Activated CD8-positive, alpha-beta T cell treated with anti-CD3 and anti-CD28 coated beads, Interleukin-2, amount 10 ng/mL, durations not matched to agents 7 days and 5 days (primary cell): ENCODE measurements around the gene FHOD1. TPM values are rescaled to one million over a fixed set of nuclear protein-coding genes. Genes with fewer than 3 reads are reported as not detected.
A peak's percentile ranks its signal among the peaks of the same experiment; 100 is the strongest.

Source experiments
- ATAC-seq: fragments of 150-1000 bp; cut with Tn5 transposase; one replicate; pipeline ENCODE4 v1.10.0; 2021; ENCODE audit warnings: moderate library complexity
- CTCF ChIA-PET: fragments of 350-600 bp; sonication (Branson Sonifier 250); formaldehyde crosslinking; loops from one replicate; lab custom pipeline; 2021; ENCODE audit warnings: antibody characterized with exemption; lab: Charles Lee
- POLR2A ChIA-PET: fragments of 350-600 bp; sonication (Branson Sonifier 250); formaldehyde crosslinking; loops from one replicate; lab custom pipeline; 2021; ENCODE audit warnings: antibody characterized with exemption; lab: Charles Lee
- DNase-seq: peaks from one replicate; pipeline ENCODE4 v3.0.0-alpha.2; 2020
- H3K27ac Mint-ChIP-seq: one replicate; pipeline ENCODE4 v1.8.0; 2021; ENCODE audit warnings: mild to moderate bottlenecking, mixed read lengths
- H3K27me3 Mint-ChIP-seq: one replicate; pipeline ENCODE4 v1.8.0; 2021; ENCODE audit warnings: low read depth, mixed read lengths
- H3K36me3 Mint-ChIP-seq: one replicate; pipeline ENCODE4 v1.8.0; 2021; ENCODE audit warnings: low read depth, mixed read lengths
- H3K4me1 Mint-ChIP-seq: one replicate; pipeline ENCODE4 v1.8.0; 2021; ENCODE audit warnings: low read depth, mixed read lengths
- H3K4me3 Mint-ChIP-seq: one replicate; pipeline ENCODE4 v1.8.0; 2021; ENCODE audit warnings: mild to moderate bottlenecking, mixed read lengths
- H3K9me3 Mint-ChIP-seq: one replicate; pipeline ENCODE4 v1.8.0; 2022; ENCODE audit warnings: mixed read lengths; ENCODE audit not compliant: insufficient read depth
- total RNA-seq, 2 experiments: library from RNA; stranded (reverse); gene quantifications; one replicate each; pipeline ENCODE4 v1.2.3, GENCODE V29; 2021

The FHOD1 gene
- total RNA-seq, 2 experiments from 2014 or later: 93.4 to 101 TPM

DNA sequence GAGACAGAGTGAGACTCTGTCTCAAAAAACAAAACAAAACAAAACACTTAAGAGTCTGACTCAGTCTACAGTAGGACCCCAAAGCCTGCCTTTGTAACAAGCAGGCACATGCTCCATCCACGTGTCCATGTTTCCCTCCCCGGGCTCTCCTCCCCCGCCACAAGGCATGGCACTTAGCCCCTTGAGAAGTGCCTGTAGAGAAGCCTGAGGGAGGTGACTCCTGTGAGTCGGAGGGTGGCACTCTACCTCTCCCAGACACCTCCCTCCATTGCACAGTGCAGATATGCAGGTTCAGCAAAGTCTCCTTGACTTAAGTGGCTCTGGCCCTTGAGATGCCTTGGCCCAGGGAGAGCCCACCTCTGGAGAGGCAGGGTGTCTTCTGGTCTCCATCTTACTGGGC lies 6.8 kb downstream of the FHOD1 start:
- no peak overlapping the region for H3K27ac Mint-ChIP-seq
- peaks cover 49% of the 10 kb centered on the region for H3K36me3 Mint-ChIP-seq
- no peaks in the 10 kb centered on the region for H3K27me3 Mint-ChIP-seq
- H3K9me3 Mint-ChIP-seq: no peaks in the 10 kb centered on the region
- ChIA-PET POLR2A (interaction anchor here (0.8 to 1.8 kb wide), 3 partner anchors 9 to 240 kb away, joined by 3 to 7 read pairs (median 5); partner anchors contain the start of gene TMEM208), CTCF (no interaction called here)
- no peak for DNase-seq
- H3K4me3 Mint-ChIP-seq: no peak overlapping the region
- no peak for ATAC-seq
- H3K4me1 Mint-ChIP-seq: peaks cover 51% of the 10 kb centered on the region

DNA sequence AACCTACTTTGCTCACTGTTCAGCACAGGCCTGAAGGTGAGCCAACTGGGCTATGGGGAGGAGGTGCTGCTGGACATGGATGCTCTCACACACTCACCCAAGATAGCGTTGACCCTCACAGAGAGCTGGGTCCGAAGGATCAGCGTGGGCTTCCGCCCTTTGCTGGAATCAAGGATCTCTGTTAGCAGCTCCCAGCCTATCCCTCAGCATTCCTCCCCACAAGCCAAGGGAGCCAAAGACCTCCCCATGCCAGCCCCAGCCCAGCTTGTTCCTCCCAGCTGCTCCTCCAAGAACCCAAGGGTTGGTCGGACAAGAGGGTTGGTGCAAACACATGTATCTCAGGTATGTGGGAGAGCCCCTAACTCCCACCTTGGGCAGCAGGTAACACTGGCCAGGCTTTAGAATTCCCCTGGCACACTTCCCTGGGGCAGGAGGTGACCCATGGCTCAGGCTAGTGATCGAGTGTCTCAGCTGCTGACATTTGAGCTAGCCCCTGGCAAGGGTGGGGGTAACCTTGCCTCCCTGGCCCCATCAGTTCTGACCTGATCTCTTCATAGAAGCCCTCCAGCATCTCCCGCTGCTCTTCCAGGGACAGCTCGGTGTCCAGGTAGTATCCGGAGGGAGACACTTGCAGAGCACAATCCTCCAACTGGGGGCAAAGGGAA lies 8.3 kb downstream of the FHOD1 start:
- DNase-seq: no peak
- peak overlapping the region; percentile 62 for H3K27ac Mint-ChIP-seq
- POLR2A ChIA-PET: interaction anchor here (0.7 to 4.1 kb wide), 3 partner anchors 8 to 29 kb away, joined by 3 to 27 read pairs (median 5); partner anchors contain the start of gene TMEM208
- ATAC-seq: no peak
- CTCF ChIA-PET: interaction anchor here (0.5 to 1.5 kb wide), 3 partner anchors 9 to 282 kb away, joined by 3 to 4 read pairs (median 4); partner anchors contain the start of gene FHOD1
- peaks cover 47% of the 10 kb centered on the region for H3K36me3 Mint-ChIP-seq
- no peaks in the 10 kb centered on the region for H3K9me3 Mint-ChIP-seq
- peaks cover 36% of the 10 kb centered on the region for H3K4me1 Mint-ChIP-seq
- H3K4me3 Mint-ChIP-seq: no peak overlapping the region
- H3K27me3 Mint-ChIP-seq: no peaks in the 10 kb centered on the region

DNA sequence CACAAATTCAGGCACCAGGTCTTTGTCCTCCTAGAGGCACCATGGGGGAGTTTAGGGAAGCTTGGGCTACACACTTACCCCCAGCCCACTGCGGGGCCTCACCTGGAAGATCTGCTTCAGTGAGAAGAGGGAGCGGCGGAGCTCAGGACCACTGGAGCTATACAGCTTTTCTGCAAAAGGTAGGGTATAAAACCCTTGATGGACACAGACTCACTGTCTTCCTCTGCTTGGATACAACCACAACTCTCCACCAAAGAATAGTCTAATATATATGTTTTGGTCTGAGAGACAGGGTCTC lies 9.1 kb downstream of the FHOD1 start:
- Mint-ChIP-seq H3K4me3 (no peak overlapping the region), H3K9me3 (no peaks in the 10 kb centered on the region), H3K36me3 (peaks cover 48% of the 10 kb centered on the region), H3K27me3 (no peaks in the 10 kb centered on the region), H3K4me1 (peaks cover 29% of the 10 kb centered on the region), H3K27ac (peak overlapping the region; percentile 62)
- ChIA-PET POLR2A (interaction anchor here (1.2 to 4.1 kb wide), 2 partner anchors 8 to 11 kb away, joined by 3 to 27 read pairs; partner anchors contain the start of gene TMEM208), CTCF (no interaction called here)
- DNase-seq (no peak), ATAC-seq (no peak)

DNA sequence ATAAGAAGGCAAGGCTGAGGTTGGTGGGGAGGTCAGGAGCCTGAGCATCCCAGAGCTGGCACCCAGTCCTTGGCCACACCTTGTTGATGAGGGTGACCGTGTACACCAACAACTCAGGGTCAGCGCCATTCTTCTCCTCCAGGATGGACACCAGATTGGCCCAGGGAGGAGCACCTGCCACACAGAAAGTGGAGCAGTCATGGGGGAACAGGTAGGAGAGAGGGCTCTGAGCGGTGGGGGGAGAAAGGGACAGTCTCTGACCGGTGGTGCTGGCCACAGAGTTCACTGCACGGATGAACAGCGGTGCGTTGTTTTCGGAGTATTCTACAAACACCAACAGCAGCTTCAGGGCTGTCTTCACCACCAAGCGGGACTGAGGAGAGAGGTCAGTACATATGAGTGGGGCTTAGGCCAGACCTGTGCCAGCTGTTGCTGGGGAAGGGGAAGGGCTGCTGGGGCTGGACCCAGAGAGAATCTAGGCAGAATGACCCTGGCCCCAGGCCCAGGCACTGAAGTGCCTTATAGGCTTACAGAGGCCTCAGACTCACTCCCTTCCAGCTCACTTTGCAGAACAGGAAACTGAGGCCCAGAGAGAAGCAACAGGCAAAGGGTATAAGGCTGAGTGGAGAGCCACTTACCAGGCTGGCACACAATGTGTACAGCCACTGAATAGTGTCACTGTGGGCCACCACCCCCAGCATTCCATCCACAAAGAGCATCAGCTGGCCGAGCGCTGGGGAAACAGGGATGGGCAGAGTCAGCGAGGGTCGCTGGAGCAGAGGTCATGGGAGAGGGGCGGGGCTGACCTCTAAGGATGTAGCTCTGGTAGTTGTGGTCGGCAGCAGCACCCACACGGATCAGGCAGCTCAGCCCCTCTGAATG lies 9.6 kb downstream of the FHOD1 start:
- no peak overlapping the region for H3K4me3 Mint-ChIP-seq
- H3K9me3 Mint-ChIP-seq: no peaks in the 10 kb centered on the region
- peak overlapping the region; percentile 3 for H3K27ac Mint-ChIP-seq
- no peaks in the 10 kb centered on the region for H3K27me3 Mint-ChIP-seq
- DNase-seq (no peak), ATAC-seq (no peak)
- CTCF ChIA-PET: interaction anchor here (2.5 kb wide), 1 partner anchor 11 kb away, joined by 6 read pairs; the partner anchor contains the start of gene TMEM208
- POLR2A ChIA-PET: interaction anchor here (1.2 to 4.1 kb wide), 2 partner anchors 9 to 10 kb away, joined by 3 to 27 read pairs; partner anchors contain the start of gene TMEM208
- H3K36me3 Mint-ChIP-seq: peaks cover 51% of the 10 kb centered on the region
- H3K4me1 Mint-ChIP-seq: peaks cover 26% of the 10 kb centered on the region

DNA sequence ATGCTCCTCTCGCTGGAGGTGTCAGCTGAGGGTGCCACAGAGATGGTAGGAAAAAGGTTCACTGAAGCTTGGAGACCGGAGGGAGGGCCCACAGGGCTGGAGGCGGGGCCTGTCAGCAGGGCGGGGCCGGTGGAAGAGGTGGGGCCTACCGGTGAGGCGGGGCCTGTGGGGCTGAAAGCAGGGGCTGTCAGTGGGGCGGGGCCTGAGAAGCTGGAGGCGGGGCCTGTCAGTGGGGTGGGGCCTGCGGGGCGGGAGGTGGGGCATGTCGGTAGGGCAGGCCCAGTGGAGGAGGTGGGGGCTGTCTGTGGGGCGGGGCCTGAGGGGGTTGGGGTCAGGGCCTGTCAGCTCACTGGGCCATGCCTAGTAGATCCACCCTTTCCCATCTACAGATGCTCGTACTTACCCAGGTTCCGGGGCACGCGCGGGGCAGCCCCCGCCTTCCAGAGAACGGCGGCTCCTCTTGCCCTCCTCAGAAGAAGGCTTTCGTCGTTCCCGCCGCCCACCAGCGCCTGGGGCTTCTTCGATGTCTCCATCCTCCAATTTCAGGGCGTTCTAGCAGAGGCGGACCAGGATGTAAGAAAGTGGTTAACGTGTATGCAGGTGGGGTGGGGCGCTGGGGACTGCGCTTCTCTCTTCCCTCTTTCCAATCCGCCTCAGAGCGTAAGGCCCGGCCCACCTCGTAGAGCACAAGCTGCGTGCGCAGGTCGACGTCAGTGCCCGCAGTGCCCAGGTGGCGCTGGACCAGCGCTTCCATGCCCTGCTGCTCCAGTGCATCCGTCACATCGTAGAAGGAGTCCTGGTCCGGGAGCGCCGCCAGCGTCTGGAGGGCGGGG lies 10.5 kb downstream of the FHOD1 start:
- CTCF ChIA-PET: interaction anchor here (1.6 to 2.5 kb wide), 2 partner anchors 8 to 10 kb away, joined by 5 to 6 read pairs; partner anchors contain the start of gene TMEM208
- Mint-ChIP-seq H3K36me3 (peaks cover 54% of the 10 kb centered on the region), H3K4me1 (peaks cover 19% of the 10 kb centered on the region), H3K9me3 (no peaks in the 10 kb centered on the region), H3K4me3 (peak overlapping the region; percentile 2), H3K27ac (peak overlapping the region; percentile 79), H3K27me3 (no peaks in the 10 kb centered on the region)
- peak; percentile 85 for ATAC-seq
- POLR2A ChIA-PET: interaction anchor here (0.7 to 4.1 kb wide), 3 partner anchors 9 to 28 kb away, joined by 3 to 27 read pairs (median 3); partner anchors contain the start of gene TMEM208
- DNase-seq: peak; percentile 80

DNA sequence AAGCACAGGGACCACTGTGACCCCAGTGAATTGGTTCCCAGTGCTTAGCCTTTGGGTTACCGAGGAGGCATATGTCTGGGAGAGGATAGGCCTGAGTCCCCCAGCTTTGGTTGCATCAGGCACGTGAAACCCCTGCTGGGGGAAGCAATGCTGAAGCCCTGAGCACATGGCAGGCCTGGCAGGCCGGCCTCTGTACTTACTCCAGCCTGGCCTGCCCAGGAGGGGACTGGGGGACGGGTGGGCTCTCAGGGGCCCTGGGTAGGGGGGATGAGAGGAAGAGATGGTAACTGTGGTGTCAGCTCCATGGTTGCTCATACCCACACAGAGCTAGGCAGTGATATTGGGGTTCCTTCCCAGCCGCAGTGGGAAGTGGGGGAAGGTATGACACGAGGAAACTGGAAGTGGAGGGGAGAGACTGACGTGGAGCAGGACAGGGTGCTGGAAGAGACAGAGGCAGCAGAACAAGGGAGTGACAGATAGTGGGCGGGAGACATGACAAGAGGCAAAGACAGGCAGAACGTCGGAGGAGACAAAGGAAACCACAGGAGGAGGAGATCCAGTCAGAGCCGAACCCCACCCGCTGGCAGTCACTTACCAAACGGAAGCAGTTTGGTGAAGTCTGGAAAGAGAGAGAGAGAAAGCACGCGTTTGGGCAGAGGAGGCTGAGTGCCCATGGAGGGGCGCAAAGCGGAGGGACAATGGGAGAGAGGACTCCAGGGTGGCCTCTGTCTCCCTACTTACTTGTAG lies 11.3 kb downstream of the FHOD1 start:
- ChIA-PET POLR2A (interaction anchor here (0.7 to 4.1 kb wide), 3 partner anchors 9 to 27 kb away, joined by 3 to 27 read pairs (median 5); partner anchors contain the start of gene TMEM208), CTCF (interaction anchor here (1.6 to 2.5 kb wide), 2 partner anchors 8 to 9 kb away, joined by 5 to 6 read pairs; partner anchors contain the start of gene TMEM208)
- H3K36me3 Mint-ChIP-seq: peaks cover 53% of the 10 kb centered on the region
- peaks cover 13% of the 10 kb centered on the region for H3K4me1 Mint-ChIP-seq
- peak overlapping the region; percentile 2 for H3K4me3 Mint-ChIP-seq
- ATAC-seq (no peak), DNase-seq (no peak)
- no peaks in the 10 kb centered on the region for H3K9me3 Mint-ChIP-seq
- peak overlapping the region; percentile 79 for H3K27ac Mint-ChIP-seq
- H3K27me3 Mint-ChIP-seq: no peaks in the 10 kb centered on the region

DNA sequence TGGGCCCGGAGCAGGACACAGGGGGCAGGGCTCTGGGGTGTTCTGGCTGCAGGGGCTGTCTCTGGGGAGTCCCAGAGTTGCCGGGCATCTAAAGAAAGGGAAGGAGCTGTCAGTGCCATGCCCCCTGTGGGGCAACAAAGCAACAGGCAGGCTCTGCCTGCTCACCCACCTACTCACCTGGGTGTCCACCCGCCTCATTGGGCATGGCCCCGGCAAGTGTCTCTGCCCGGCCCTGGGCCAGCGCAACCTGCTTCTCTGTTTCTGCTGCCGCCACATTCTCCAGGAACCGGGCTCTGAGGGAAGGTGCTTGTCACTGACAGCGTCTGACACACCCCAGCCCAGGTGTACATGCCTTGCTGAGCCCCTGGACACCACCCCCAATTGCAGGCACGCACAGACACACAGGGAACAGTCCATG lies 13.1 kb downstream of the FHOD1 start:
- Mint-ChIP-seq H3K27ac (no peak overlapping the region), H3K27me3 (no peaks in the 10 kb centered on the region), H3K4me3 (no peak overlapping the region), H3K9me3 (no peaks in the 10 kb centered on the region), H3K36me3 (peaks cover 69% of the 10 kb centered on the region), H3K4me1 (peaks cover 13% of the 10 kb centered on the region)
- CTCF ChIA-PET: no interaction called here
- POLR2A ChIA-PET: interaction anchor here (1.0 to 1.4 kb wide), 2 partner anchors 10 to 14 kb away, joined by 3 to 4 read pairs; no protein-coding TSS in a partner anchor
- DNase-seq (no peak), ATAC-seq (no peak)

DNA sequence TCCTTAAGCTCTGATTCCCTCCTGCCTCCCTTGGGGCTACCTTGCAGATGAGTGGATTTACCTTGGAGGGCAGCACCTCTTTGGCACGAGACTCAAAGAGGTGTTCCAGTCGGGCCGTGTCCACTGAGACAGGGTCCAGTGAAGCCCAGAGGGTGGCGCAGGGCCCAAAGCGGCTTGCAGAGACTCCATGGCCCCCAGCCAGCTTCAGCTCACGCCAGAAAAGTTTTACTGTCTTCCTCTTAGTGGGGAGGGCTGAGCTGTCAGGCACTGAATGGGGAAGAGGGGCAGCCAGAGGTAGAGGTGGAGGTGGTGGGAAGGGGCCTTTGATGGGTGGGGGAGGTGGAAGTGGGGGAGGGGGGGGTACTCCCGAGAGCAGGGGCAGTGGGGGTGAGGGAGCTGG lies 13.7 kb downstream of the FHOD1 start:
- peaks cover 70% of the 10 kb centered on the region for H3K36me3 Mint-ChIP-seq
- H3K4me3 Mint-ChIP-seq: no peak overlapping the region
- CTCF ChIA-PET: interaction anchor here (0.9 kb wide), 1 partner anchor 14 kb away, joined by 3 read pairs; no protein-coding TSS in a partner anchor
- peaks cover 12% of the 10 kb centered on the region for H3K4me1 Mint-ChIP-seq
- ATAC-seq (no peak), DNase-seq (no peak)
- POLR2A ChIA-PET: interaction anchor here (1.0 to 1.5 kb wide), 3 partner anchors 10 to 14 kb away, joined by 3 to 5 read pairs (median 4); no protein-coding TSS in a partner anchor
- H3K27me3 Mint-ChIP-seq: no peaks in the 10 kb centered on the region
- H3K9me3 Mint-ChIP-seq: no peaks in the 10 kb centered on the region
- H3K27ac Mint-ChIP-seq: no peak overlapping the region

DNA sequence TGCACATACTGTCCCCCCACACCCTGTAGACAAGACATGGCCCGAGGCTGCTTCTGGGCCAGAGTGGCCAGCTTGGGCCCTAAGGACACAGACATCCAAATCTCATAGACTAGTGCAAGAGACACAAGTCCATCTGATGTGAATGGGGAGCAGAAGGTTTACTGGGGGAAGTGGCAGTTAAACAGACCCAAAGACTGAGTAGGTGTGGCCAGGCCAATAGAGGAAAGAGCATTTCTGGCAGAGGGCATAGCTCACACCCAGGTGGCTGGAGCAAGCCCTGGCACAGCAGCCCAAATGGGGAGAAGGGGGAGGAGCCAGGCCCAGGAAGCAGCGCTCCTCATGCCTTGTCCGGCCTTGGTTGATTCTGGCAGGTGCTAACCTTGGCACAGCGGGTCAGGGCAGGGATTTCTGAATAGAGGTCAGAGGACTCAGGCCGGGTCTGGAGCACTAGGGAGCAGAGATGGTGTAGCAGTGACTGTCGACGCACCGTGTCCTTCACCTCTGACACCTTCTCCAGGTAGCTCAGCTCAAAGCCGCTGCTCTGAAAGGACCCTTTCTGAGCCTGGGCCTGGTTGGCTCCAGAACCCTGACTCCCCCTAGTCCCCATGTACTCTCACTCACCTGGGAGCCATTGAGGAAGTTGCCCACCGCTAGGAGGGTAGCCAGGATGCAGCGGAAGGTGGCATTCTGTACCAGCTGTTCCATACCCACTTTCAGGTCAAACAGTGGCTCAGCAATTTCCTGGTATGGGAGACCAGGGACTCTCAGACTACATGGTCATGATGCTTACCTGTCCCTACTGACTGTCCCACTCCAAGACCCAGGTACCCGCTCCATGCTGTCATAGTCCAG lies 16.2 kb downstream of the FHOD1 start:
- ATAC-seq: no peak
- DNase-seq: no peak
- Mint-ChIP-seq H3K9me3 (no peaks in the 10 kb centered on the region), H3K27me3 (no peaks in the 10 kb centered on the region), H3K36me3 (peaks cover 53% of the 10 kb centered on the region), H3K27ac (no peak overlapping the region), H3K4me3 (no peak overlapping the region), H3K4me1 (peaks cover 21% of the 10 kb centered on the region)
- POLR2A ChIA-PET: interaction anchor here (0.7 to 1.3 kb wide), 3 partner anchors 9 to 427 kb away, joined by 3 to 5 read pairs (median 3); no protein-coding TSS in a partner anchor
- CTCF ChIA-PET: no interaction called here
